GM12891 (cell line): ENCODE measurements around the gene LRRC17.

Experiments
- PAX5 ChIP-seq: IDR thresholded peaks from 2 replicates; pipeline ENCODE4 v1.6.1; 2011; ENCODE audit warnings: low read length, moderate library complexity, mild to moderate bottlenecking; ENCODE audit not compliant: insufficient read depth, severe bottlenecking
- POLR2A ChIP-seq: IDR thresholded peaks from 2 replicates; pipeline ENCODE4 v1.6.1; 2011; ENCODE audit warnings: low read depth, low read length, control low read depth
- POLR2AphosphoS5 ChIP-seq: IDR thresholded peaks from 2 replicates; pipeline ENCODE4 v1.6.1; 2011; ENCODE audit warnings: low read depth, low read length, control low read depth
- POU2F2 ChIP-seq: IDR thresholded peaks from 2 replicates; pipeline ENCODE4 v1.6.1; 2011; ENCODE audit warnings: low read depth, mild to moderate bottlenecking, control low read depth, low read length, moderate library complexity
- SPI1 ChIP-seq: IDR thresholded peaks from 2 replicates; pipeline ENCODE4 v1.6.1; 2011; ENCODE audit warnings: low read depth, low read length, control low read depth
- TAF1 ChIP-seq: IDR thresholded peaks from 2 replicates; pipeline ENCODE4 v1.6.1; 2011; ENCODE audit warnings: low read depth, low read length, control low read depth

GRCh38 chr7:102985176-102985783, 72.5 kb downstream of the LRRC17 start:
- TF ChIP-seq POLR2A (no peak), POLR2AphosphoS5 (no peak), TAF1 (no peak), PAX5 (no peak), SPI1 (no peak), POU2F2 (no peak)
